Measurements from ENCODE around the gene ABCA4. TPM values are rescaled to one million over a fixed set of nuclear protein-coding genes. Genes with fewer than 3 reads are reported as not detected.

ABCA4 gene
- total RNA-seq, 2 donors from 2014 or later, result 2.0 to 3.7 TPM

GRCh38 chr1:94014087-94014486 is 106.9 kb downstream of the ABCA4 start:
- Histone ChIP-seq H3K36me3 (no peaks in the 10 kb centered on the region), H3K27me3 (replicated peaks; ENCODE audit: insufficient read depth) (no peaks in the 10 kb centered on the region), H3K9me3 (no peaks in the 10 kb centered on the region), H3K27ac (no peak overlapping the region), H3K4me1 (ENCODE audit: control insufficient read depth in 1 of 2, low read depth in 2 of 2) (no peaks in the 10 kb centered on the region), H3K4me3 (no peak overlapping the region)
- ATAC-seq (ENCODE audit: insufficient number of reproducible peaks, low FRiP score, low read depth), result no peak
- TF ChIP-seq CTCF (IDR thresholded peaks at IDR 0.05), result no peak
- DNase-seq (ENCODE audit: low spot score), result no peak

GRCh38 chr1:94013367-94013878 is 107.5 kb downstream of the ABCA4 start:
- H3K4me3 ChIP-seq, result no peak overlapping the region
- no peak for TF ChIP-seq CTCF (IDR thresholded peaks at IDR 0.05)
- H3K27ac ChIP-seq, result no peak overlapping the region
- DNase-seq (ENCODE audit: low spot score), result no peak
- no peak for ATAC-seq (ENCODE audit: insufficient number of reproducible peaks, low FRiP score, low read depth)
- no peaks in the 10 kb centered on the region for H3K36me3 ChIP-seq
- no peaks in the 10 kb centered on the region for H3K9me3 ChIP-seq
- H3K4me1 ChIP-seq (ENCODE audit: control insufficient read depth in 1 of 2, low read depth in 2 of 2), result no peaks in the 10 kb centered on the region
- H3K27me3 ChIP-seq (replicated peaks; ENCODE audit: insufficient read depth), result no peaks in the 10 kb centered on the region

DNA sequence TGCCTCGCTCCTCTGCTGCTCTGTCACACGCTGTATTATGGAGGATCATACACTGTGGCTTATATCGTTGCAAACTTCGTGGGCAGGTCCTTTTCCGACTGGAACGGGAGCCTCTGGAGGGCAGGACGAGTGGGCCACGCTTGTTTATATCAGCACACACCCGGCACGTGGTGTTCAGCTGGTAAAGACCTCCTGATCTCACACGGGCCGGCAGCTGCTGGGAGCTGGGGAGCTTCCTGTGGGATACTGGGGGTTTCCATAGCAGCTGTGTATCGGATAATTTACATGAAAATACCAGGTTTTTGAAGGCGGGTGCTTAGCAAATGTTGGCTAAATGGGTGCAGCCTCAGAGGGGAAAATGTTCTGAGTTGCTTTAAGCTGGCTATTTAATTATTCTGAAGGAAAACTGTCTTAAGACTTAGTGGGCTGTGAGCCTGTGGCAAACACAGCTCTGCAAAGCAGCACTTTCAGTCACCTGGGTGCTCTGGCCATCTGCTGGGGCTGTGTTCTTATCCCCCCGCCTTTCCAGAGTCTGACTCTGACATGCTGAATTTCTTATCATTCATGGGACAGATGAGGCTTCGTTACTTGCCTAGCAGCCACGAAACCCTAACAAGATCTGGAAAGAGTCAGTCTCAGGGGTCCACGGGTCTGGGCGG is 108.1 kb downstream of the ABCA4 start:
- no peak for TF ChIP-seq CTCF (IDR thresholded peaks at IDR 0.05)
- Histone ChIP-seq H3K4me3 (no peak overlapping the region), H3K27me3 (replicated peaks; ENCODE audit: insufficient read depth) (no peaks in the 10 kb centered on the region), H3K4me1 (ENCODE audit: control insufficient read depth in 1 of 2, low read depth in 2 of 2) (no peaks in the 10 kb centered on the region), H3K9me3 (no peaks in the 10 kb centered on the region), H3K27ac (no peak overlapping the region), H3K36me3 (no peaks in the 10 kb centered on the region)
- DNase-seq (ENCODE audit: low spot score) (no peak), ATAC-seq (ENCODE audit: insufficient number of reproducible peaks, low FRiP score, low read depth) (no peak)

DNA sequence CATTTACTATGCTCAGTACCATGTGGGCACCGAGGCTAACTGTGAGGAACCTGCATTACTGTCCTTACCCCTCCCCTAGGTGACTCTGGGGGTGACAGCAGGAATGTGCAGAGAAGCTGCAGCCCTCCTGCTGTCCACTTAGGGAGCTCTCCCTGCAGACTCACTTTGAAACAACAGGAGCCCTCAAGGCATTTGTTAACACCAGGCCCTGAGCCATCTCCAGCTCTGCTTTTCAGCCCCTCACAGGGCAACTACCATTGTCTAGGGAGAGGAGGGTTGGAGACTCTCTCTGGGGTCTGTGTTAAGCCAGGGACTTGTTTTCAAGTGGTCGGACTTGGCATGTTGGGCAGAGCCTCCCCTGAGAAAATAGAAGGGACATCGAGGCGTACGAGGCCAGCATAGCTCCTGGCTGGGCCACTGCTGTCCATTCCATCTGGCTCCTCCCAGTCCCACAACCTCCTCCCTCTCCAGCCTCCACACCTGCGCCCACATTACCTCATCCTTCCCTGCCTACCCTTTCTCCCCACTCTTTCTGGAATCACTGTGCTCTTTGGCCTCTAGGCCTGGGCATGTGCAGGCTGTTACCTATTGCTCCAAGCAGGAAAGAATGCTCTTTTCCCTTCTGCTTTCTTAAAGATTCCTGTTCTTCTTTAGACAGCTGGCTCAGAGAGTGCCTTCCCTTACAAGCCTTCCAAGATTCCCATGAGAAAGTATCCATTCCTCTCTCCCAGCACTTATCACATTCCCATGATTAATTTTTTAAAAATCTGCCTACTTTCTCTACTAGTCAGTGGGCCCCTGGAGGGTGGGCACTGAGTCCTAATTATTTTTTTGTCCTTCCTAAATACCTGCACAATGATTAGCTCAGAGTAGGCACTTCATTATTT is 109.0 kb downstream of the ABCA4 start:
- H3K9me3 ChIP-seq, result no peaks in the 10 kb centered on the region
- H3K36me3 ChIP-seq, result no peaks in the 10 kb centered on the region
- DNase-seq (ENCODE audit: low spot score) (no peak), ATAC-seq (ENCODE audit: insufficient number of reproducible peaks, low FRiP score, low read depth) (no peak)
- H3K27me3 ChIP-seq (replicated peaks; ENCODE audit: insufficient read depth), result no peaks in the 10 kb centered on the region
- H3K4me3 ChIP-seq, result no peak overlapping the region
- no peak for TF ChIP-seq CTCF (IDR thresholded peaks at IDR 0.05)
- H3K27ac ChIP-seq, result no peak overlapping the region
- H3K4me1 ChIP-seq (ENCODE audit: control insufficient read depth in 1 of 2, low read depth in 2 of 2), result no peaks in the 10 kb centered on the region

GRCh38 chr1:94011129-94011528 is 109.8 kb downstream of the ABCA4 start:
- ATAC-seq (ENCODE audit: insufficient number of reproducible peaks, low FRiP score, low read depth), result no peak
- Histone ChIP-seq H3K9me3 (no peaks in the 10 kb centered on the region), H3K27me3 (replicated peaks; ENCODE audit: insufficient read depth) (no peaks in the 10 kb centered on the region), H3K4me1 (ENCODE audit: control insufficient read depth in 1 of 2, low read depth in 2 of 2) (no peaks in the 10 kb centered on the region), H3K4me3 (no peak overlapping the region), H3K36me3 (no peaks in the 10 kb centered on the region), H3K27ac (no peak overlapping the region)
- DNase-seq (ENCODE audit: low spot score), result no peak
- no peak for TF ChIP-seq CTCF (IDR thresholded peaks at IDR 0.05)

Data from thoracic aorta (tissue), 2 donors.